ENCODE results near the gene HERC2. TPM values are rescaled to one million over a fixed set of nuclear protein-coding genes. Genes with fewer than 3 reads are reported as not detected.

The HERC2 gene
- total and polyA plus RNA-seq, 2 donors (not counting 3 experiments of a cell fraction or from before 2014, with no cell fraction given) = 46.1 to 83.9 TPM

- H3K27me3 ChIP-seq (ENCODE audit: control insufficient read depth in 2 of 2, insufficient read depth in 2 of 2, low read length in 2 of 2) = peaks cover 14 to 21% of the 10 kb centered on the region in 2 experiments
- H3K9me3 ChIP-seq (replicated peaks; ENCODE audit: control insufficient read depth, insufficient read depth, low read length) = no peaks in the 10 kb centered on the region
- no peaks in the 10 kb centered on the region for H3K36me3 ChIP-seq (ENCODE audit: control insufficient read depth in 2 of 2, extremely low read depth in 1 of 2, insufficient read depth in 2 of 2, low read length in 2 of 2)
- dilution Hi-C loops (cut with MboI; ENCODE audit: extremely low pct_ligation_motif_present, low sequenced_read_pairs) (no loop called here), intact Hi-C loops (cut with micrococcal nuclease) (no loop called here)
- CTCF ChIA-PET = interaction anchor here (1.5 kb wide), 1 partner anchor 23 kb away, joined by 7 read pairs; no protein-coding TSS in a partner anchor
- H3K9me1 ChIP-seq (replicated peaks; ENCODE audit: control insufficient read depth, extremely low read depth, insufficient read depth, low read length) = no peaks in the 10 kb centered on the region
- H3K9ac ChIP-seq (replicated peaks; ENCODE audit: extremely low read depth, insufficient read depth, low read length) = no peak overlapping the region
- H2AFZ ChIP-seq (ENCODE audit: low read depth, low read length) = no peak overlapping the region
- no peak overlapping the region for H3K4me3 ChIP-seq (replicated peaks in 1 of 3; ENCODE audit: insufficient read depth in 1 of 3, low read depth in 1 of 3, low read length in 3 of 3)
- H3K27ac ChIP-seq (ENCODE audit: insufficient read depth, low read depth, low read length) = no peak overlapping the region
- no peaks in the 10 kb centered on the region for H4K20me1 ChIP-seq (replicated peaks; ENCODE audit: control insufficient read depth, extremely low read depth, insufficient read depth, low read length)
- no peak for FAIRE-seq
- no peak for DNase-seq (ENCODE audit: low read depth, low spot score)
- BruUV-seq (replicated peaks) = no TSS peak
- H3K79me2 ChIP-seq (ENCODE audit: control insufficient read depth, insufficient read depth, low read length) = no peaks in the 10 kb centered on the region
- peaks cover 10% of the 10 kb centered on the region for H3K4me1 ChIP-seq (ENCODE audit: control insufficient read depth, extremely low read depth, insufficient read depth, low read length)
- POLR2A ChIA-PET = no interaction called here
- H3K4me2 ChIP-seq (ENCODE audit: insufficient read depth, low read length) = no peak overlapping the region
- no peak for TF ChIP-seq MYC (IDR thresholded peaks at IDR 0.05; ENCODE audit: low read depth, low read length)
- TF ChIP-seq CTCF (IDR thresholded peaks at IDR 0.05; ENCODE audit: extremely low read depth in 1 of 2, insufficient read depth in 1 of 2, low read depth in 1 of 2, low read length in 2 of 2) = no peak
- no peak for TF ChIP-seq FOS (IDR thresholded peaks at IDR 0.05; ENCODE audit: borderline replicate concordance, insufficient read depth, low read length)
- no peak for TF ChIP-seq GATA2 (IDR thresholded peaks at IDR 0.05; ENCODE audit: insufficient read depth, insufficient read length, low read depth, low read length)
- no peak for TF ChIP-seq MAX (IDR thresholded peaks at IDR 0.05; ENCODE audit: insufficient read depth, insufficient read length)
- TF ChIP-seq POLR2AphosphoS5 (IDR thresholded peaks at IDR 0.05; ENCODE audit: insufficient read depth, low read depth, low read length) = no peak
- no peak for TF ChIP-seq POLR2A (IDR thresholded peaks at IDR 0.05; ENCODE audit: low read depth, low read length)
- no peak for TF ChIP-seq EZH2 (IDR thresholded peaks at IDR 0.05; ENCODE audit: borderline replicate concordance, low read depth, low read length, severe bottlenecking)
- TF ChIP-seq JUN (IDR thresholded peaks at IDR 0.05; ENCODE audit: borderline replicate concordance, insufficient read depth, insufficient read length, low read depth) = no peak
Measured at GRCh38 chr15:28103831-28104230, 218.1 kb downstream of the HERC2 start.
